HepG2 (cell line): Measurements from ENCODE around the gene ZNF547. TPM values are rescaled to one million over a fixed set of nuclear protein-coding genes. Genes with fewer than 3 reads are reported as not detected.

Experiments used
- ARNT ChIP-seq: fragments of 450-650 bp; IDR thresholded peaks from 2 replicates; pipeline ENCODE4 v1.6.1; 2017
- CTCF ChIP-seq: sonication (generic); formaldehyde crosslinking; IDR thresholded peaks from 2 replicates; pipeline ENCODE4 v1.5.0; 2020; ENCODE audit warnings: mild to moderate bottlenecking, missing genetic modification reagents, moderate library complexity
- FOXO4 ChIP-seq: sonication (generic); formaldehyde crosslinking; conservative IDR thresholded peaks from 2 replicates; pipeline ENCODE4 v1.8.1; 2023; ENCODE audit warnings: missing genetic modification reagents
- HMGXB4 ChIP-seq, 2 experiments: sonication (generic) in 1 of 2; formaldehyde crosslinking in 1 of 2; IDR thresholded peaks; 2 replicates each; pipeline versions ENCODE4 v1.4.0 to v1.6.1; 2018 to 2020; ENCODE audit warnings: missing genetic modification reagents in 2 of 2, borderline replicate concordance in 1 of 2, low read depth in 1 of 2, mild to moderate bottlenecking in 1 of 2, missing biosample characterization in 1 of 2
- KAT8 ChIP-seq: IDR thresholded peaks from 2 replicates; pipeline ENCODE4 v1.6.1; 2016; ENCODE audit warnings: missing genetic modification reagents, missing compliant biosample characterization
- ZBTB49 ChIP-seq: sonication (generic); formaldehyde crosslinking; IDR thresholded peaks from 2 replicates; pipeline ENCODE4 v1.4.0; 2020; ENCODE audit warnings: missing genetic modification reagents, borderline replicate concordance
- ZNF180 ChIP-seq: sonication (generic); formaldehyde crosslinking; IDR thresholded peaks from 2 replicates; pipeline ENCODE4 v1.4.0; 2020; ENCODE audit warnings: low read depth, missing genetic modification reagents, borderline replicate concordance
- ZNF234 ChIP-seq: sonication (generic); formaldehyde crosslinking; conservative IDR thresholded peaks from 2 replicates; pipeline ENCODE4 v1.5.1; 2020; ENCODE audit warnings: mild to moderate bottlenecking, missing genetic modification reagents
- ZNF407 ChIP-seq: sonication (generic); formaldehyde crosslinking; IDR thresholded peaks from one replicate; pipeline ENCODE4 v1.5.1; 2020; ENCODE audit warnings: mild to moderate bottlenecking, missing genetic modification reagents; ENCODE audit errors: not compliant biosample characterization
- ZNF7 ChIP-seq: IDR thresholded peaks from 2 replicates; pipeline ENCODE4 v1.6.1; 2016; ENCODE audit warnings: missing biosample characterization, missing genetic modification reagents
- polyA plus RNA-seq, 8 experiments: library from polyadenylated mRNA; depleted of rRNA in 3 of 8; stranded (reverse) in 7 of 8; unstranded in 1 of 8; fragments of >200 nt; fragmentation: Illumina TruSeq in 4 of 8; extraction: Trizol in 4 of 8; gene quantifications; 2 replicates each; pipeline versions ENCODE4 v1.2.1 to v1.2.3, GENCODE V29; 2011 to 2016; ENCODE audit warnings: low read depth in 4 of 8, missing spikeins in 1 of 8, mixed read lengths in 1 of 8; ENCODE audit not compliant: insufficient read depth in 1 of 8
- total RNA-seq, 5 experiments: library from RNA; depleted of rRNA; stranded (reverse); fragments of >200 nt; fragmentation: Illumina TruSeq; extraction: Trizol; gene quantifications; 2 replicates each; pipeline ENCODE4 v1.2.3, GENCODE V29; 2016; ENCODE audit warnings: low read depth in 1 of 5

The ZNF547 gene
- total and polyA plus RNA-seq, 2 of the 13 experiments (the other 11 are each of a cell fraction or from before 2014, with no cell fraction given), result 2.0 to 2.6 TPM

- TF ChIP-seq HMGXB4 (CRISPR knock-in tag; IDR thresholded peaks at IDR 0.05; ENCODE audit: borderline replicate concordance in 1 of 2, low read depth in 1 of 2) (peak; percentile 50 to 79; a peak in 3 of 4 replicates), ZNF180 (CRISPR knock-in tag) (no peak), ZBTB49 (no peak), FOXO4 (CRISPR knock-in tag) (no peak), ZNF407 (CRISPR knock-in tag) (no peak), ARNT (no peak), CTCF (CRISPR knock-in tag) (peak; percentile 63), KAT8 (CRISPR knock-in tag) (peak; percentile 97), ZNF234 (CRISPR knock-in tag) (0 out of 2 replicates have a peak, but pooled peaks have one; percentile 24), ZNF7 (CRISPR knock-in tag) (no peak)
These were observed 26.6 kb downstream of the ZNF547 start, which contains the start of gene ZNF548 (continued) for GRCh38 chr19:57389730-57390598.
